ENCODE data around the gene WNT6.

DNA sequence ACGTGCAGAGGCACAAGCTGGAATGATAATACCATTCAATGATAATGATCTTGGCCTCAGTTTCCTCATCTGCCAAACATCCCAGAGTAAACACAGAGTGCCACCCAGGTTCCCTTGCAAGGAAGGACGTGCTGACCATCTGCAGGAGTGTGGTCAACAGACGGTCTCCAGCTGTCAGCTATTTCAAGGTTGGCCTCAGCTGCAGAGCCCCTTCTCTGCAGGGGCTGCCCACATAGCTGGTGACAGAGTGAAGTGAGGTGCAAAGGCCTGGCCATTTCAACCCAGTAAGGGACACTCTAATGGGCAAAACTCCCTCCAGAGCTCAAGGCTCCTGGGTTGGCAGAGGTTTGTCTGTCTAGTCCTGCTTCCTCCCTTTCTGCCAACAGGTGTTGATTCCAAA, 8.3 kb upstream of the WNT6 start:
- no peak for TF ChIP-seq EZH2 (IDR thresholded peaks at IDR 0.05; ENCODE audit: insufficient read depth, poor library complexity, severe bottlenecking)
- no peak for TF ChIP-seq EZH2phosphoT487 (IDR thresholded peaks at IDR 0.05; ENCODE audit: insufficient read depth, low read depth)
